GM12878 (cell line): Measurements from ENCODE around the gene TLE3. TPM values are rescaled to one million over a fixed set of nuclear protein-coding genes. Genes with fewer than 3 reads are reported as not detected.

Experiments used
- ATAC-seq: fragments of 200-7000 bp; cut with Tn5 transposase; 3 replicates; pipeline ENCODE4 v1.9.1; 2020; ENCODE audit warnings: mild to moderate bottlenecking, moderate library complexity
- BruUV-seq: library from RNA; stranded (reverse); fragments of 400-500 nt; replicated peaks from 2 replicates; lab custom pipeline; 2021; lab: Mats Ljungman, UMichigan
- CTCF ChIA-PET: fragments of 300-600 bp; sonication (Branson Sonifier 250); formaldehyde crosslinking; extraction: SDS; loops from one replicate; lab custom pipeline; 2021; ENCODE audit warnings: inconsistent platforms; lab: Yijun Ruan, JAX
- POLR2A ChIA-PET: fragments of 350-600 bp; formaldehyde crosslinking; extraction: SDS; loops from one replicate; lab custom pipeline; 2021; ENCODE audit warnings: inconsistent platforms; lab: Charles Lee
- RAD21 ChIA-PET: fragments of 300-600 bp; sonication (Branson Sonifier 250); formaldehyde crosslinking; loops from one replicate; lab custom pipeline; 2023; ENCODE audit warnings: antibody characterized with exemption; ENCODE audit not compliant: unreplicated experiment; lab: Charles Lee
- SMC1A ChIA-PET: fragments of 300-600 bp; sonication (Branson Sonifier 250); formaldehyde crosslinking; loops from one replicate; lab custom pipeline; 2023; ENCODE audit not compliant: unreplicated experiment, uncharacterized antibody; lab: Charles Lee
- DNase-seq: peaks from one replicate; pipeline ENCODE4 v3.0.0-alpha.2; 2011; ENCODE audit warnings: low read depth, low spot score
- FAIRE-seq: peaks from 3 replicates; lab custom pipeline; 2011; peaks lifted over from hg19 to GRCh38; lab: Jason Lieb, UNC
- H2AFZ ChIP-seq: 2 replicates; pipeline ENCODE4 v1.6.0; 2011; ENCODE audit warnings: low read depth, low read length, control low read depth; ENCODE audit not compliant: control insufficient read depth
- H3K27ac ChIP-seq: 2 replicates; pipeline ENCODE4 v1.5.1; 2011; ENCODE audit warnings: control low read depth; ENCODE audit not compliant: control insufficient read depth, insufficient read depth
- H3K27me3 ChIP-seq, 2 experiments: replicated peaks in 1 of 2; 2 replicates each; pipeline versions ENCODE4 v1.6.0 to v1.6.1; 2011; ENCODE audit warnings: low read length in 1 of 2; ENCODE audit not compliant: control insufficient read depth in 2 of 2, insufficient read depth in 2 of 2
- H3K36me3 ChIP-seq, 2 experiments: 2 replicates each; pipeline ENCODE4 v1.5.1; 2011; ENCODE audit warnings: low read length in 1 of 2; ENCODE audit not compliant: control insufficient read depth in 2 of 2, insufficient read depth in 2 of 2
- H3K4me1 ChIP-seq: 2 replicates; pipeline ENCODE4 v1.6.1; 2011; ENCODE audit warnings: mild to moderate bottlenecking, low read length, moderate library complexity, mixed read lengths; ENCODE audit not compliant: control insufficient read depth, insufficient read depth
- H3K4me2 ChIP-seq: 2 replicates; pipeline ENCODE4 v1.6.0; 2011; ENCODE audit warnings: control low read depth; ENCODE audit not compliant: control insufficient read depth, insufficient read depth
- H3K4me3 ChIP-seq: fragments of 200-600 bp; sonication (generic); 2 replicates; pipeline ENCODE4 v1.5.1; 2016
- H3K79me2 ChIP-seq: 2 replicates; pipeline ENCODE4 v1.6.0; 2011; ENCODE audit warnings: low read length; ENCODE audit not compliant: control insufficient read depth, insufficient read depth
- H3K9ac ChIP-seq: 2 replicates; pipeline ENCODE4 v1.8.0; 2011; ENCODE audit warnings: low read length, control low read depth, mixed read lengths; ENCODE audit not compliant: control insufficient read depth, insufficient read depth
- H3K9me3 ChIP-seq: replicated peaks from 3 replicates; pipeline ENCODE4 v1.5.1; 2011; ENCODE audit warnings: mild to moderate bottlenecking, low read length; ENCODE audit not compliant: control insufficient read depth, insufficient read depth
- H4K20me1 ChIP-seq: 2 replicates; pipeline ENCODE4 v1.6.0; 2011; ENCODE audit not compliant: control insufficient read depth, insufficient read depth
- BHLHE40 ChIP-seq, 2 experiments: fragments of 450-650 bp in 1 of 2; IDR thresholded peaks; 2 replicates each; pipeline ENCODE4 v1.6.1; 2011 to 2017; ENCODE audit warnings: low read depth in 2 of 2, borderline replicate concordance in 1 of 2, improper control_type of control experiment in 1 of 2, low read length in 1 of 2, mild to moderate bottlenecking in 1 of 2
- BRCA1 ChIP-seq: IDR thresholded peaks from 2 replicates; pipeline ENCODE4 v1.6.1; 2011; ENCODE audit warnings: low read depth, low read length, improper control_type of control experiment
- CHD1 ChIP-seq: IDR thresholded peaks from 2 replicates; pipeline ENCODE4 v1.6.1; 2012; ENCODE audit warnings: low read depth, low read length, improper control_type of control experiment
- EP300 ChIP-seq, 2 experiments: fragments of 150-350 bp in 1 of 2; IDR thresholded peaks; 2 replicates each; pipeline ENCODE4 v1.6.1; 2011 to 2012; ENCODE audit warnings: low read depth in 2 of 2, low read length in 2 of 2, borderline replicate concordance in 1 of 2, improper control_type of control experiment in 1 of 2, inconsistent platforms in 1 of 2; ENCODE audit not compliant: control insufficient read depth in 1 of 2
- KAT2A ChIP-seq: conservative IDR thresholded peaks from 2 replicates; pipeline ENCODE4 v1.6.1; 2011; ENCODE audit warnings: low read depth, low read length; ENCODE audit not compliant: control insufficient read depth
- MEF2A ChIP-seq: IDR thresholded peaks from 2 replicates; pipeline ENCODE4 v1.6.1; 2011; ENCODE audit warnings: low read depth, mild to moderate bottlenecking, low read length, moderate library complexity; ENCODE audit not compliant: insufficient read depth
- MYC ChIP-seq: IDR thresholded peaks from 2 replicates; pipeline ENCODE4 v1.6.1; 2011; ENCODE audit warnings: mild to moderate bottlenecking, low read length, moderate library complexity, inconsistent platforms; ENCODE audit not compliant: insufficient read depth, insufficient replicate concordance, insufficient read length, severe bottlenecking
- PBX3 ChIP-seq: IDR thresholded peaks from 2 replicates; pipeline ENCODE4 v1.6.1; 2011; ENCODE audit warnings: mild to moderate bottlenecking, low read depth, low read length, moderate library complexity; ENCODE audit not compliant: insufficient replicate concordance
- POLR2AphosphoS5 ChIP-seq: IDR thresholded peaks from 2 replicates; pipeline ENCODE4 v1.6.1; 2011; ENCODE audit warnings: mild to moderate bottlenecking, low read length, inconsistent platforms
- SIX5 ChIP-seq: IDR thresholded peaks from 2 replicates; pipeline ENCODE4 v1.6.1; 2011; ENCODE audit warnings: mild to moderate bottlenecking, low read depth, low read length, moderate library complexity; ENCODE audit not compliant: severe bottlenecking
- STAT3 ChIP-seq: IDR thresholded peaks from 2 replicates; pipeline ENCODE4 v1.6.1; 2011; ENCODE audit warnings: low read depth, low read length, improper control_type of control experiment
- ZNF622 ChIP-seq: fragments of 450-650 bp; IDR thresholded peaks from 2 replicates; pipeline ENCODE4 v1.6.1; 2017; ENCODE audit warnings: mild to moderate bottlenecking, inconsistent platforms
- ZZZ3 ChIP-seq: IDR thresholded peaks from 2 replicates; pipeline ENCODE4 v1.6.1; 2011; ENCODE audit warnings: low read depth; ENCODE audit not compliant: control insufficient read depth, insufficient read length
- WGBS: methylation state at CpG from one replicate; pipeline ENCODE4 v1.1.6; 2016; ENCODE audit warnings: low lambda C conversion rate; ENCODE audit not compliant: insufficient replicate concordance, insufficient coverage; ENCODE audit errors: missing lambda C conversion rate; 5-methylcytosine and 5-hydroxymethylcytosine counted together
- in situ Hi-C: fragments of 300-500 bp; cut with MboI; formaldehyde crosslinking; loops from 9 replicates; pipeline ENCODE4 v1.14.3; 2018; ENCODE audit warnings: mixed read lengths
- intact Hi-C: fragments of 100-400 bp; cut with micrococcal nuclease; formaldehyde crosslinking; loops from one replicate; pipeline ENCODE4 v1.14.2; 2022; ENCODE audit not compliant: unreplicated experiment
- polyA plus RNA-seq, 11 experiments: library from polyadenylated mRNA; depleted of rRNA in 4 of 11; unstranded in 6 of 11; stranded (reverse) in 5 of 11; fragments of >200 nt; fragmentation: Nextera tagmentation in 4 of 11; fragmentation: Illumina TruSeq in 1 of 11; extraction: Ambion mirVana in 4 of 11; extraction: Trizol in 1 of 11; gene quantifications; 1 replicate in 1 of 11; 2 replicates in 10 of 11; pipeline versions ENCODE4 v1.2.1 to v1.2.3, GENCODE V29; 2011 to 2016; ENCODE audit warnings: inconsistent platforms in 2 of 11, missing spikeins in 2 of 11, low read depth in 1 of 11
- total RNA-seq, 4 experiments: library from RNA; depleted of rRNA in 3 of 4; stranded (reverse); fragments of >200 nt in 3 of 4; fragmentation: Illumina TruSeq in 1 of 4; extraction: Trizol in 1 of 4; gene quantifications; 2 replicates each; pipeline versions ENCODE4 v1.2.1 to v1.2.3, GENCODE V29; 2013 to 2021

The TLE3 gene
- total and polyA plus RNA-seq, 10 of the 15 experiments (the other 5 are each of a cell fraction or from before 2014, with no cell fraction given), result 1.2 to 65.5 (median 9.7) TPM

DNA sequence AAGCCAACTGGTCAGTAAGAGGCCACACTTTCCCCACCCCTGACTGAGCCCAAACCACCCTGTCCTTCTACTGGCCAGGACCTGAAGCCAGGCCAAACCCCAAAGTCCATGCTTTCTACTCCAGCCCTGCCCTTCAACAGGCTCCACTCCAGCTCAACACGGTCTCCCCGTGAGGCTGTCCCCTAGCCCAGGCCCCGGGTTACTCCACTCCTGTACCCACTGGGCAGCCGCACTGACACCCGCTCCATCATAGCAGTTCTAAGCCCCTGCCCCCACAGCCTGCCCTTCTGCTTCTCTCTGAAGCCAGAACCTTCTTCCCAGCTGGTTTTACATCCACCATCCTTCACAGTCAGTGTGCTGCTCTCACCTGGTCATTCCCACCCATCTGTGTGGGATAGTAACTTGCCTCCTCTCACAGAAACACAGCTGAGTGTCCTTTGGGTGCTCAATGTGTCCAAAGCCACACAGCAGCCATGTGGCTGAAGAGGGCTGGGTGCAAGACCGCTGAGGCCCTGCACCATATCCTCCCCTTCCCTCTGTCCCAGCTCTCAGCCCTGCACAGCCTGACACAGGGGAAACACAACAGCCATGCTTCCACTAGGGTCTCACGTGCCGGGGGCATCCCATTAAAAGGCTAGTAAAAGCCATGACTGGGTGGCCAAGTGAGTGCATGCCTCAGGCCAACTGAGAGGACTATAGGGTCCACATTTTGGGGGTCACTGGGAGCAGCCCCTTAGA is 38.1 kb downstream of the TLE3 start (continued):
- TF ChIP-seq PBX3, result no peak
- no peak for TF ChIP-seq STAT3
- no peak for TF ChIP-seq BHLHE40 (IDR thresholded peaks at IDR 0.05; ENCODE audit: borderline replicate concordance in 1 of 2, low read depth in 2 of 2, low read length in 1 of 2)
- TF ChIP-seq MYC, result no peak
- TF ChIP-seq ZNF622, result no peak
- TF ChIP-seq CHD1, result no peak
- no peak for TF ChIP-seq EP300 (IDR thresholded peaks at IDR 0.05; ENCODE audit: borderline replicate concordance in 1 of 2, control insufficient read depth in 1 of 2, low read depth in 2 of 2, low read length in 2 of 2)
- TF ChIP-seq, all 136 proteins: peak for 0

GRCh38 chr15:70058642-70059360 is 38.9 kb downstream of the TLE3 start:
- in situ Hi-C loops, result no loop called here
- H3K79me2 ChIP-seq, result no peaks in the 10 kb centered on the region
- CTCF ChIA-PET, result interaction anchor here (0.6 kb wide), 1 partner anchor 77 kb away, joined by 3 read pairs; no protein-coding TSS in a partner anchor
- H3K4me1 ChIP-seq, result no peaks in the 10 kb centered on the region
- FAIRE-seq, result no peak
- no peaks in the 10 kb centered on the region for H3K27me3 ChIP-seq
- no peak overlapping the region for H3K4me2 ChIP-seq
- no peak for DNase-seq
- no peak overlapping the region for H2AFZ ChIP-seq
- WGBS, result 98% methylated on average over 11 of the region's 11 CpGs
- no peak for ATAC-seq
- H3K9me3 ChIP-seq, result no peaks in the 10 kb centered on the region
- H3K36me3 ChIP-seq, result peaks cover 42 to 61% of the 10 kb centered on the region in 2 experiments
- H3K27ac ChIP-seq, result no peak overlapping the region
- intact Hi-C loops, result no loop called here
- POLR2A ChIA-PET, result no interaction called here
- TF ChIP-seq ZZZ3 (no peak), SIX5 (no peak), BRCA1 (no peak), MEF2A (no peak), KAT2A (no peak), POLR2AphosphoS5 (no peak)
- H4K20me1 ChIP-seq, result no peaks in the 10 kb centered on the region
- no peak overlapping the region for H3K9ac ChIP-seq
- no TSS peak for BruUV-seq
- no peak overlapping the region for H3K4me3 ChIP-seq
- RAD21 ChIA-PET, result no interaction called here
- SMC1A ChIA-PET, result no interaction called here
